HepG2 (cell line): ENCODE measurements around the gene SLC23A3.

Experiments used
- FOXJ3 ChIP-seq: sonication (generic); formaldehyde crosslinking; IDR thresholded peaks from 2 replicates; pipeline ENCODE4 v1.4.0; 2020; ENCODE audit warnings: missing genetic modification reagents, mild to moderate bottlenecking, borderline replicate concordance
- GPN1 ChIP-seq: sonication (generic); formaldehyde crosslinking; IDR thresholded peaks from 2 replicates; pipeline ENCODE4 v1.5.1; 2020; ENCODE audit warnings: missing genetic modification reagents, borderline replicate concordance
- MAF1 ChIP-seq: sonication (generic); formaldehyde crosslinking; IDR thresholded peaks from 2 replicates; pipeline ENCODE4 v1.5.0; 2020; ENCODE audit warnings: missing genetic modification reagents, borderline replicate concordance
- MAZ ChIP-seq, 2 experiments: sonication (generic) in 1 of 2; formaldehyde crosslinking in 1 of 2; IDR thresholded peaks; 2 replicates each; pipeline versions ENCODE4 v1.5.0 to v1.6.1; 2012 to 2020; ENCODE audit warnings: low read depth in 2 of 2, mild to moderate bottlenecking in 2 of 2, borderline replicate concordance in 1 of 2, improper control_type of control experiment in 1 of 2, low read length in 1 of 2, missing genetic modification reagents in 1 of 2, moderate library complexity in 1 of 2
- ZNF747 ChIP-seq: sonication (generic); formaldehyde crosslinking; IDR thresholded peaks from 2 replicates; pipeline ENCODE4 v1.8.1; 2023; ENCODE audit warnings: missing genetic modification reagents, mild to moderate bottlenecking, borderline replicate concordance

DNA sequence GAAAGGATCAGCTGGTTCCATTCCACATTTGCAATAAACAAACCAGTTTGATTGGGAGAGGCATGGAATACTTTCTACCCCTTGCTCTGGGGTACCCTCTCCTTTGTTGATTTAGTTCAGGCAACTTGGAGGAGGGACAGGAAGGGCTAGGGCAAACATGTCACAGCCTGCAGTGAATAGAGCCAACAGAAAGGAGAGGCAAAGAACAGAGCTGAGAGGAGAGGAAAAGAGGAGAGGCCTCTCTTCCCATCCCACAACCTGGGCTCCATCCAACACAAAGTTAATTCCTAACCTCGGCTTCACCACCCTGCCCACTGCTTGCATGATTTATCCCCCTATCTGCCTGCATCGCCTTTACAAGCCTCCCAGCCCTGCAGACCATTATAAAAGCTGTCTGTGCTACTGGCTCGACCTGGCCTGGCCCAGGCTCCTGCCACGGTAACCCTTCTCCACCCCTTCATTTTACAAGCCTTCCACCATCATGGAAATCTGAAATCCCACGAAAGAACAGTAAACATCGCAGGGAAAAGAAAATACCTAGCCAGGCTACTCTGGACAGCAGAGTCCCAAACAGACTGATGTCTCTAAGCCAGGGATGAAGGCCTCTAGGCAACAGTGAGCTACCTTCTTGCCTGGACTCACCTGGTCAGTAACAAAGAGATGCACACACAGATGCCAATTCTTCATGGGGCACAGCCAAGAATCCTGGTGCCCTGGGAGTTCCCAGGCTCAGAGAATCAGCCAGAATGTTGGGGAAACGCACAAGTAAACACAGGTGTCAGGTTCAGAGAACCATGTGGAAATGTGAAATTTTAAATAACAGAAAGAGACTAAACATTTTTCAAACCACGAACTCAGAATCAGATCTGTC, 52.8 kb downstream of the SLC23A3 start:
- TF ChIP-seq MAF1 (CRISPR knock-in tag): no peak
- no peak; the same call in 1 of the 2 replicates for TF ChIP-seq FOXJ3 (CRISPR knock-in tag)
- no peak for TF ChIP-seq ZNF747 (CRISPR knock-in tag)
- no peak for TF ChIP-seq GPN1 (CRISPR knock-in tag)
- no peak for TF ChIP-seq MAZ (IDR thresholded peaks at IDR 0.05; ENCODE audit: borderline replicate concordance, low read depth, low read length)
- TF ChIP-seq MAZ (CRISPR knock-in tag; IDR thresholded peaks at IDR 0.05; ENCODE audit: low read depth): no peak
